Fibroblast of lung (primary cell): ENCODE data around the gene CAB39L. TPM values are rescaled to one million over a fixed set of nuclear protein-coding genes. Genes with fewer than 3 reads are reported as not detected.

Experiments
- DNase-seq, 2 donors: peaks; one replicate each; pipeline versions ENCODE4 v3.0.0 to v3.0.0-alpha.2; 2010; ENCODE audit warnings: low read depth in 2 of 2
- H2AFZ ChIP-seq: 2 replicates; pipeline ENCODE4 v1.5.1; 2012; ENCODE audit warnings: low read length, control low read depth, inconsistent platforms
- H3K27ac ChIP-seq: 2 replicates; pipeline ENCODE4 v1.5.1; 2011; ENCODE audit warnings: low read length, control low read depth; ENCODE audit not compliant: insufficient read depth
- H3K27me3 ChIP-seq: 2 replicates; pipeline ENCODE4 v1.5.1; 2011; ENCODE audit warnings: mild to moderate bottlenecking, low read length; ENCODE audit not compliant: control insufficient read depth, insufficient read depth
- H3K36me3 ChIP-seq: 2 replicates; pipeline ENCODE4 v1.5.1; 2011; ENCODE audit warnings: low read length; ENCODE audit not compliant: control insufficient read depth, insufficient read depth
- H3K4me1 ChIP-seq: 2 replicates; pipeline ENCODE4 v1.5.1; 2011; ENCODE audit warnings: low read length; ENCODE audit not compliant: control insufficient read depth, insufficient read depth; ENCODE audit errors: extremely low read depth
- H3K4me2 ChIP-seq: 2 replicates; pipeline ENCODE4 v1.5.1; 2011; ENCODE audit warnings: low read length, control low read depth; ENCODE audit not compliant: insufficient read depth; ENCODE audit errors: extremely low read depth
- H3K4me3 ChIP-seq, 4 experiments: fragments of 200-600 bp in 1 of 4; sonication (generic) in 1 of 4; replicated peaks in 1 of 4; 2 replicates each; pipeline ENCODE4 v1.5.1; 2011 to 2016; ENCODE audit warnings: low read length in 4 of 4, low read depth in 3 of 4, mild to moderate bottlenecking in 3 of 4, control low read depth in 2 of 4, inconsistent platforms in 1 of 4, mixed read lengths in 1 of 4; ENCODE audit not compliant: insufficient read depth in 1 of 4; ENCODE audit errors: control extremely low read depth in 1 of 4
- H3K79me2 ChIP-seq: 2 replicates; pipeline ENCODE4 v1.5.1; 2012; ENCODE audit warnings: mild to moderate bottlenecking, low read length, inconsistent platforms; ENCODE audit not compliant: control insufficient read depth, insufficient read depth
- H3K9ac ChIP-seq: 2 replicates; pipeline ENCODE4 v1.5.1; 2011; ENCODE audit warnings: mild to moderate bottlenecking, low read length, control low read depth; ENCODE audit not compliant: insufficient read depth
- H3K9me3 ChIP-seq: 2 replicates; pipeline ENCODE4 v1.5.1; 2012; ENCODE audit warnings: low read depth, low read length; ENCODE audit not compliant: control insufficient read depth, insufficient read depth
- H4K20me1 ChIP-seq: 2 replicates; pipeline ENCODE4 v1.5.1; 2011; ENCODE audit warnings: low read length; ENCODE audit not compliant: control insufficient read depth, insufficient read depth; ENCODE audit errors: extremely low read depth
- EZH2 ChIP-seq: IDR thresholded peaks from 2 replicates; pipeline ENCODE4 v1.5.1; 2012; ENCODE audit warnings: low read length, control low read depth, mild to moderate bottlenecking; ENCODE audit errors: missing control alignments
- polyA plus RNA-seq, 2 donors: library from polyadenylated mRNA; depleted of rRNA in 1 of 2; stranded (reverse) in 1 of 2; unstranded in 1 of 2; fragments of >200 nt; gene quantifications; 2 replicates each; pipeline ENCODE4 v1.2.1, GENCODE V29; 2011 to 2012; ENCODE audit warnings: missing spikeins in 1 of 2
- total RNA-seq: library from RNA; depleted of rRNA; stranded (reverse); fragments of >200 nt; gene quantifications from 2 replicates; pipeline ENCODE4 v1.2.1, GENCODE V29; 2014
- TF ChIP-seq, protein P1 (sequence below), 2 donors: IDR thresholded peaks in 1 of 2; conservative IDR thresholded peaks in 1 of 2; 1 replicate in 1 of 2; 2 replicates in 1 of 2; pipeline ENCODE4 v1.5.1; 2011 to 2012; ENCODE audit warnings: low read length in 2 of 2, control low read depth in 1 of 2, inconsistent platforms in 1 of 2, low read depth in 1 of 2, mild to moderate bottlenecking in 1 of 2

CAB39L gene
- total and polyA plus RNA-seq, 2 donors (not counting 1 experiment from before 2014, with no cell fraction given), result 9.4 to 13.0 TPM

- TF ChIP-seq EZH2, result no peak
- TF ChIP-seq, protein P1, sequence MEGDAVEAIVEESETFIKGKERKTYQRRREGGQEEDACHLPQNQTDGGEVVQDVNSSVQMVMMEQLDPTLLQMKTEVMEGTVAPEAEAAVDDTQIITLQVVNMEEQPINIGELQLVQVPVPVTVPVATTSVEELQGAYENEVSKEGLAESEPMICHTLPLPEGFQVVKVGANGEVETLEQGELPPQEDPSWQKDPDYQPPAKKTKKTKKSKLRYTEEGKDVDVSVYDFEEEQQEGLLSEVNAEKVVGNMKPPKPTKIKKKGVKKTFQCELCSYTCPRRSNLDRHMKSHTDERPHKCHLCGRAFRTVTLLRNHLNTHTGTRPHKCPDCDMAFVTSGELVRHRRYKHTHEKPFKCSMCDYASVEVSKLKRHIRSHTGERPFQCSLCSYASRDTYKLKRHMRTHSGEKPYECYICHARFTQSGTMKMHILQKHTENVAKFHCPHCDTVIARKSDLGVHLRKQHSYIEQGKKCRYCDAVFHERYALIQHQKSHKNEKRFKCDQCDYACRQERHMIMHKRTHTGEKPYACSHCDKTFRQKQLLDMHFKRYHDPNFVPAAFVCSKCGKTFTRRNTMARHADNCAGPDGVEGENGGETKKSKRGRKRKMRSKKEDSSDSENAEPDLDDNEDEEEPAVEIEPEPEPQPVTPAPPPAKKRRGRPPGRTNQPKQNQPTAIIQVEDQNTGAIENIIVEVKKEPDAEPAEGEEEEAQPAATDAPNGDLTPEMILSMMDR (conservative IDR thresholded peaks at IDR 0.05 in 1 of 2, IDR thresholded peaks at IDR 0.05 in 1 of 2; ENCODE audit: low read depth in 1 of 2, low read length in 2 of 2), result no peak
- Histone ChIP-seq H3K9ac (no peak overlapping the region), H4K20me1 (no peaks in the 10 kb centered on the region), H3K4me2 (no peak overlapping the region), H2AFZ (no peak overlapping the region), H3K9me3 (no peaks in the 10 kb centered on the region), H3K27ac (no peak overlapping the region), H3K36me3 (no peaks in the 10 kb centered on the region), H3K4me1 (no peaks in the 10 kb centered on the region), H3K4me3 (no peak overlapping the region), H3K27me3 (no peaks in the 10 kb centered on the region), H3K79me2 (no peaks in the 10 kb centered on the region)
- no peak for DNase-seq
These were observed 15.7 kb downstream of the CAB39L start for GRCh38 chr13:49428041-49428763.

DNA sequence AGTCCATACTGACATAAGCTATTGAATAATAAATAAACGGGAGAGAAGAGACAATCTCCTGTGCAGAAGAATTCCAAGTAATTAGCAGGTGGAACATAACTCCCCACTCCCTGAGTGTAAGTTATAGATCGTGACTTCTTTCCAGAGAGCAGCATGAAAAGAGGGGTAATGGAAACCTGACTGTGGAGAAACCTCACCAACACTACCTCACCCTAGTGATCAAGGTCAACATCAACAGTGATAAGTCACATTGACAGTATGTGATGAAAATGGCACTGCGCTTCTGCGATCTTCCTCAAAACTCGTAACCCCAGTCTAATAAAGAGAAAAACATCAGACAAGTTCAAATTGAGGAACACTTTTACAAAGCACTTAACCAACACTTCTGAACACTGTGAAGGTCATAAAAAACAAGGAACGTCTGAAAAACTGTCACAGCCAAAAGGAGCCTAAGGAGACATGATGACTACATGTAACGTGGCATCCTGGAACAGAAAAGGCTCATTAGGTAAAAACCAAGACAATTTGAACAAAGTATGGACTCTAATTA, 19.8 kb downstream of the CAB39L start:
- Histone ChIP-seq H3K79me2 (no peaks in the 10 kb centered on the region), H3K4me3 (no peak overlapping the region), H4K20me1 (no peaks in the 10 kb centered on the region), H2AFZ (no peak overlapping the region), H3K36me3 (no peaks in the 10 kb centered on the region), H3K9me3 (no peaks in the 10 kb centered on the region), H3K27ac (no peak overlapping the region), H3K9ac (no peak overlapping the region), H3K27me3 (no peaks in the 10 kb centered on the region), H3K4me2 (no peak overlapping the region), H3K4me1 (no peaks in the 10 kb centered on the region)
- TF ChIP-seq, protein P1 (conservative IDR thresholded peaks at IDR 0.05 in 1 of 2, IDR thresholded peaks at IDR 0.05 in 1 of 2; ENCODE audit: low read depth in 1 of 2, low read length in 2 of 2), result no peak
- no peak for TF ChIP-seq EZH2
- DNase-seq, result no peak

- Histone ChIP-seq H3K9ac (no peak overlapping the region), H3K4me3 (no peak overlapping the region), H3K27ac (no peak overlapping the region), H3K4me1 (no peaks in the 10 kb centered on the region), H3K9me3 (no peaks in the 10 kb centered on the region), H3K4me2 (no peak overlapping the region), H3K36me3 (no peaks in the 10 kb centered on the region), H3K27me3 (no peaks in the 10 kb centered on the region), H2AFZ (no peak overlapping the region), H3K79me2 (no peaks in the 10 kb centered on the region), H4K20me1 (no peaks in the 10 kb centered on the region)
- DNase-seq, result no peak
- no peak for TF ChIP-seq EZH2
- TF ChIP-seq, protein P1 (conservative IDR thresholded peaks at IDR 0.05 in 1 of 2, IDR thresholded peaks at IDR 0.05 in 1 of 2; ENCODE audit: low read depth in 1 of 2, low read length in 2 of 2), result no peak
These were observed 22.5 kb downstream of the CAB39L start for GRCh38 chr13:49421391-49421790.
